Colonic mucosa (tissue), 4 donors: ENCODE measurements around the gene ARHGAP9. TPM values are rescaled to one million over a fixed set of nuclear protein-coding genes. Genes with fewer than 3 reads are reported as not detected.

Experiments used
- DNase-seq: peaks from one replicate; pipeline ENCODE4 v3.0.0-alpha.2; 2020
- H3K27ac ChIP-seq: fragments of 200-600 bp; one replicate; pipeline ENCODE4 v1.8.0; 2021
- H3K27me3 ChIP-seq: fragments of 200-600 bp; one replicate; pipeline ENCODE4 v1.8.0; 2021
- H3K36me3 ChIP-seq: fragments of 200-600 bp; one replicate; pipeline ENCODE4 v1.8.0; 2021
- H3K4me1 ChIP-seq: fragments of 200-600 bp; one replicate; pipeline ENCODE4 v1.8.0; 2021; ENCODE audit warnings: mild to moderate bottlenecking
- H3K4me3 ChIP-seq: fragments of 200-600 bp; one replicate; pipeline ENCODE4 v1.8.0; 2021
- H3K9ac ChIP-seq, 2 donors: one replicate each; pipeline ENCODE4 v1.7.0; 2013; ENCODE audit warnings: control low read depth in 2 of 2, low read depth in 2 of 2, low read length in 2 of 2
- H3K9me3 ChIP-seq: fragments of 200-600 bp; one replicate; pipeline ENCODE4 v1.8.0; 2021
- intact Hi-C: fragments of 100-400 bp; cut with DNase I; formaldehyde crosslinking; loops from one replicate; pipeline ENCODE4 v1.14.1; 2022
- total RNA-seq, 2 donors: library from RNA; stranded (reverse); fragmentation: NEBNext Ultra II Directional in 1 of 2; extraction: Animal tissue kit (Norgen Biotek cat#: 25700) in 1 of 2; gene quantifications; one replicate each; pipeline ENCODE4 v1.2.1, GENCODE V29; 2021
- TF ChIP-seq, protein P1 (sequence below): fragments of 200-600 bp; IDR thresholded peaks from one replicate; pipeline ENCODE4 v1.8.0; 2022; ENCODE audit warnings: antibody characterized with exemption, mild to moderate bottlenecking
- donor health status: healthy.
- donor health status: DM: no; HTN: no; CAD: no.
- donor health status: DM: no; HTN: no; CAD: no.

ARHGAP9 gene
- total RNA-seq, 2 donors from 2014 or later = 5.5 to 6.5 TPM

DNA sequence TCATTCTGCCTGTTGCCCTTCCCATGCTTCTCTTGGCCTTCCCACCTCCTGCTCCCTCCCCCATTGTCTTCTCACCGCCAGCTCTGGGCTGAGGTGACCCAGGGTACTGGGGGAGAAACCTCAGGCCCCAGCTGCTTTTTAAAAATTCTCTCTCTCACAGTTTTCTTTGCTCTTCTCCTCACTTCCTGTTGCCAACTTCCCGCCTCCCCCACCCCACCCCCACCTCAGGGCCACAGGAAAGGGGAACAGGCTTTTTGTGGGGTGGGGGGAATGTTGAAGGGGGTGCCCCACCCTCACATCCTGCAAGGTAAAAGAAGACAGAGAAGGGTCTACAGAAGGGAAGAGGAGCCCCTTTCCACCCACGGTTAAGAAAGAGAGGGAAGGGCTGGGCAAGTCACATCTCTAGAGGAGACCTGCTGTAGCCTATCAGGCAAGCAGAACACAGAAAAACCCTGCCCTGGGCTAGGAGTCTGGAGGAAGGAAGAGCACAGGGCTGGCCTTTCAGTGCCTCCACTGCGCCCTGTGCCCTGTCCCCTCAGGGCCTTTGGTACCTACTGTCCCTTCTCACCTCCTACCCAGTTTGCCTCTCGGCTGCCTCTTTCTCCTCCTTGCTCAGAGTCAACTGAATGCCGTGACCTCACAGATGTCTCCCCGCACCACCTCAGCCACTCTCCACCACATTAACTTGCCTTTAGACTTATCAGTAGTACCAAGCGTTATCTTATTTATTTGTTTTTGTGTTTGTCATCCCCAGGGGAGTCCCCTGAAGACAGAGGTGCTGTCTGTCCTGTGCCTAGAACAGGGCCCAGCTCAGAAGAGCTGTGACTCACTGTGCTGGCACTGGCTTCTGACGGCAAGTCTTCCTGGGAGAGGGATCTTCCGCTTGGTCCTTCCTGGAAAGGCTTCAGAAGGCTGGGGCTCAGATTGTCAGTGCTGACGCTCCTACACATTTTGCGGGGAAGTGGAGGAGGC lies 1.7 kb downstream of the ARHGAP9 start:
- Histone ChIP-seq H3K9me3 (no peaks in the 10 kb centered on the region), H3K4me3 (peak overlapping the region; percentile 30), H3K9ac (peak overlapping the region; percentile 63 to 68), H3K36me3 (no peaks in the 10 kb centered on the region), H3K27ac (peak overlapping the region; percentile 73), H3K4me1 (no peaks in the 10 kb centered on the region), H3K27me3 (peaks cover 35% of the 10 kb centered on the region)
- TF ChIP-seq, protein P1, sequence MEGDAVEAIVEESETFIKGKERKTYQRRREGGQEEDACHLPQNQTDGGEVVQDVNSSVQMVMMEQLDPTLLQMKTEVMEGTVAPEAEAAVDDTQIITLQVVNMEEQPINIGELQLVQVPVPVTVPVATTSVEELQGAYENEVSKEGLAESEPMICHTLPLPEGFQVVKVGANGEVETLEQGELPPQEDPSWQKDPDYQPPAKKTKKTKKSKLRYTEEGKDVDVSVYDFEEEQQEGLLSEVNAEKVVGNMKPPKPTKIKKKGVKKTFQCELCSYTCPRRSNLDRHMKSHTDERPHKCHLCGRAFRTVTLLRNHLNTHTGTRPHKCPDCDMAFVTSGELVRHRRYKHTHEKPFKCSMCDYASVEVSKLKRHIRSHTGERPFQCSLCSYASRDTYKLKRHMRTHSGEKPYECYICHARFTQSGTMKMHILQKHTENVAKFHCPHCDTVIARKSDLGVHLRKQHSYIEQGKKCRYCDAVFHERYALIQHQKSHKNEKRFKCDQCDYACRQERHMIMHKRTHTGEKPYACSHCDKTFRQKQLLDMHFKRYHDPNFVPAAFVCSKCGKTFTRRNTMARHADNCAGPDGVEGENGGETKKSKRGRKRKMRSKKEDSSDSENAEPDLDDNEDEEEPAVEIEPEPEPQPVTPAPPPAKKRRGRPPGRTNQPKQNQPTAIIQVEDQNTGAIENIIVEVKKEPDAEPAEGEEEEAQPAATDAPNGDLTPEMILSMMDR = no peak
- no peak for DNase-seq
- intact Hi-C loops = no loop called here

DNA sequence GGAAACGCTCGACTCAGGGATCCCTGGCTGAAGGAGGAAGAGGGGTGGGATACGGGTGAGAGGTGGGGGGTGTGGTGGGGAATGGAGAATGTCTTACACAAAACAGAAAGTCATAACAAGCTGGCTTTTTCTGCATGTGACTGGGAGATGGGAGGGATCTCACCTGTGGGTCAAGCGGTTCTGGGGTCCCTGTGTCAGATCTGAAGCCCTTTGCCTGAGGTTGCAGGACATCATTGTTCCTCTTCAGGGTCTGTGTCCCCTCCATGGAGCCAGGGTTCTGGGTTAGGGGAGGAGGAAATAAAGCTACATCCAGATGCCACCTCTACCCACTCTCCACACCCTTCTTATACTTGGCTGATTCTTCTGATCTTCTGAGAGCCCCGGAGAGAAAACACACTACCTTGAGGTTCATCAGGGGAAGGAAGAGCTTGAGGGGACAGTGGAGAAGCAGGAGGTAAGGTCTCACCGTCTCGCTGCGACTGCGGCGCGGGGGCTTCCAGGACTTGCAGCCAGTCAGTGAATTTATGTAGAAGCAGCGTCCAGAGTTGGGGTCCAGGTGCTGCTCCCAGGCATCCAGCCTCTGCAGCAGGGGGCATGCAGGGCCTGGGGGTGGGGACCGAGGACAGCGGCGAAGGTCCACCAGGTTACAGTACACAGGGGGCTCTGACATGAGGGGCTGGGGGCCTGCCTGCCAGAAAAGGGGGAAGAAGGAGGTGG lies 2.5 kb downstream of the ARHGAP9 start:
- peak overlapping the region; percentile 30 for H3K4me3 ChIP-seq
- H3K27ac ChIP-seq = peak overlapping the region; percentile 73
- no peak for DNase-seq
- peaks cover 37% of the 10 kb centered on the region for H3K27me3 ChIP-seq
- TF ChIP-seq, protein P1 = no peak
- no peaks in the 10 kb centered on the region for H3K36me3 ChIP-seq
- H3K4me1 ChIP-seq = no peaks in the 10 kb centered on the region
- no peaks in the 10 kb centered on the region for H3K9me3 ChIP-seq
- intact Hi-C loops = no loop called here
- peak overlapping the region; percentile 63 to 66 for H3K9ac ChIP-seq

DNA sequence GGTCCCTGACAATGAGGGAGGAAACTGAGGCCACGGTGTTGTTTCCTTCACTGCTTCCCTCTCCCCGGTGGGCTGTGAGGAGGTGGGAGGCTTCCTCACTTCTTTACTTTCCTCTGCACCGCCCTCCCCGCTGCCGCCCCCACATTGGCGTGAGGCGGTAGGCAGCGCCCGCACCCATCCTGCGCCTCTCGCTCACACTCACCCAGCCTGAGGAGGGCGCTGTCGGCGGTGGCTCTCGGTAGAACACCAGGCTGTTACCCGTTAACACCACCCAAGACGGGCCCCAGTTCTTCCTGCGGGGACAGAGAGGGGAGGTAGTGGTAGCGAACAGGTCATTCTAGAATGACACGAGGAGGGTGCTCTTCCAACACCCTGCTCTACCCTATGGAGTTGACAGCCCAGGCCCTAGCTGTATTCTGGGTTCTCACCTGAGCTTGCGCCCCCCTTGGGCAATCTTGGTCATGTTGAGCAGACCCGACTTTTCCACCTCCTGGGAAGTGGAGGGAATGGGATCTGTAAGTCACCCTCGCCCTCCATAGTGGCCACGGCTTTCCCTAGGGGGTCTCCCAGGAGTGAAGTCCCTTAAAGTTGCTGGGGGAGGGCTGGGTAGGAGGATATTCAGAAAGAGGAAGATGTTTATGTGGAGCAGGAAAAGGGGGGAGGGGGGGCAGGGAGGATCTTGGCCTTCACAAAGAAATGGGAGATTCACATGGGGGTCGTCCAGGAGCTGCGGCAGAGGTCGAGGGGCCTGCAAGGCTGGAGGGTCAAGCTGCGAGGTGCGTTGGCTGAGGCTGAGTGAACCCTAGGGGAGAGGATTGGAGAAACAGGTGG lies 3.3 kb downstream of the ARHGAP9 start:
- H3K9ac ChIP-seq = peak overlapping the region; percentile 63 to 66
- no peak for DNase-seq
- intact Hi-C loops = no loop called here
- peak overlapping the region; percentile 73 for H3K27ac ChIP-seq
- no peaks in the 10 kb centered on the region for H3K9me3 ChIP-seq
- peak overlapping the region; percentile 30 for H3K4me3 ChIP-seq
- H3K36me3 ChIP-seq = no peaks in the 10 kb centered on the region
- TF ChIP-seq, protein P1 = no peak
- peaks cover 37% of the 10 kb centered on the region for H3K27me3 ChIP-seq
- no peaks in the 10 kb centered on the region for H3K4me1 ChIP-seq

DNA sequence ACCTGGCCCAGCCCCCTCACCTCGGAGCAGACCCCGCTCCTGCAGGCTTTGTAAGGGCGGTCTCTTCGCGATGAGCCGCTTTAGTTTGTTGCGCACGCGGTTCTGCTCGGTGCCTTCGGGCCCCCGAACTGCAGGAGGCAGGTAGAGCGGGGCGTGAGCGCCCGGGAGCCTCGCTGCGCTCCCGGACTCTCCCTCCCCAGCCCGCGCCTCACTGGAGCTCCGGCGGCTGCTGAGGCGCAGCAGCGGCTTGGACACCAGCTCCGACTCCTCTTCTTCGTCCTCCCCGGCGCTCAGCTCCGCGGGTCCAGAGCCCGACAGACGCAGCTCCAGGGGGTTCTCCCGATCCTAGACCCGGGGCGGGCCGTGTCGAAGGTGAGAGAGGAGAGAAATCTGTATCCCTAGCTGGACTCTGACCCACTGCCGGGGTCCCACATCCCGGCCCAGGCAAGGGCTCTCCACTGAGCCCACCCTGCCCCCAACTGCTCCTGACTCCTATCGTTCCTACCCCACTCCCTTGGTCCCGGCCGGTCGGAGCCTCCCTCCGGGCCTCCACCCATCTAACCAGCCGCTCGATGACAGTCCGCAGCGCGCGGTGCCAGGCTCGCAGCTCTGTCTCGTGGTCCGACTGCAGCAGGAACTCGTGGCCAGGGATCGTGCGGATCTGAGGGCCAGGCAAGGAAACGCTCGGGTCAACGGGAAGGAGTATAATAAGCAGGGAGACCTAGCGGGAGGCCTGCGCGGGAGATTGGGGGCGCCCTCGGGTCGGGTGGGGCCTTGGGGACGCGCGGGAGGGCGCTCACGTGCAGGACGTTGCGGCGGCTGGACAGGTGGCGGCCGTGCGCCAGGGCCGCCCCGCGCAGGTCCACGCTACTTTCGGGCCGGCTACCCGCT lies 4.2 kb downstream of the ARHGAP9 start:
- intact Hi-C loops = no loop called here
- Histone ChIP-seq H3K9ac (peak overlapping the region; percentile 35 to 44), H3K27ac (no peak overlapping the region), H3K4me1 (no peaks in the 10 kb centered on the region), H3K36me3 (no peaks in the 10 kb centered on the region), H3K27me3 (peaks cover 37% of the 10 kb centered on the region), H3K4me3 (peak overlapping the region; percentile 30), H3K9me3 (no peaks in the 10 kb centered on the region)
- DNase-seq = no peak
- TF ChIP-seq, protein P1 = no peak
